Right cardiac atrium (tissue), 5 donors: ENCODE measurements around the gene MXRA8. TPM values are rescaled to one million over a fixed set of nuclear protein-coding genes. Genes with fewer than 3 reads are reported as not detected.
A peak's percentile ranks its signal among the peaks of the same experiment; 100 is the strongest.

Experiments
- ATAC-seq, 2 donors: fragments of 200-7000 bp; cut with Tn5 transposase; one replicate each; pipeline versions ENCODE4 v1.8.0 to v1.9.1; 2020; ENCODE audit warnings: moderate library complexity in 2 of 2, mild to moderate bottlenecking in 1 of 2
- DNase-seq, 3 donors: peaks; one replicate each; pipeline ENCODE4 v3.0.0-alpha.2; 2020
- H3K27ac ChIP-seq: one replicate; pipeline ENCODE4 v1.5.1; 2013; ENCODE audit warnings: mild to moderate bottlenecking, low read length, control low read depth, moderate library complexity
- H3K27me3 ChIP-seq: one replicate; pipeline ENCODE4 v1.6.1; 2013; ENCODE audit not compliant: control insufficient read depth, insufficient read depth
- H3K4me1 ChIP-seq: one replicate; pipeline ENCODE4 v1.6.1; 2013; ENCODE audit warnings: low read length; ENCODE audit not compliant: control insufficient read depth, insufficient read depth
- H3K4me3 ChIP-seq: one replicate; pipeline ENCODE4 v1.5.1; 2013; ENCODE audit warnings: low read length, control low read depth
- H3K9me3 ChIP-seq: one replicate; pipeline ENCODE4 v1.6.1; 2013; ENCODE audit warnings: low read length; ENCODE audit not compliant: control insufficient read depth
- WGBS: extraction: QIAGEN DNeasy Blood & Tissue Kit; methylation state at CpG from one replicate; pipeline ENCODE4 v1.1.7; 2013; 5-methylcytosine and 5-hydroxymethylcytosine counted together
- intact Hi-C, 4 donors: fragments of 100-400 bp; cut with DNase I; formaldehyde crosslinking; loops; one replicate each; pipeline versions ENCODE4 v1.11.0 to v1.14.0; 2022 to 2023
- polyA plus RNA-seq: library from polyadenylated mRNA; stranded (reverse); fragments of 200-250 nt; gene quantifications from one replicate; pipeline ENCODE4 v1.2.3, GENCODE V29; 2013
- total RNA-seq, 4 donors: library from RNA; stranded (reverse); fragmentation: NEBNext Ultra II Directional; extraction: Animal tissue kit (Norgen Biotek cat#: 25700); gene quantifications; one replicate each; pipeline ENCODE4 v1.2.1, GENCODE V29; 2021
- donor health status: healthy with polysubstance abuse.
- donor health status: DM: no; HTN: yes; CAD: no.
- donor health status: DM: no; HTN: no; CAD: no.
- donor health status: DM: no; HTN: yes; CAD: no; lungs with severe emphysema.
- donor health status: DM: yes; HTN: yes; CAD: no.

MXRA8 gene
- total and polyA plus RNA-seq, 5 donors: 21.9 to 39.5 (median 37.4) TPM

DNA sequence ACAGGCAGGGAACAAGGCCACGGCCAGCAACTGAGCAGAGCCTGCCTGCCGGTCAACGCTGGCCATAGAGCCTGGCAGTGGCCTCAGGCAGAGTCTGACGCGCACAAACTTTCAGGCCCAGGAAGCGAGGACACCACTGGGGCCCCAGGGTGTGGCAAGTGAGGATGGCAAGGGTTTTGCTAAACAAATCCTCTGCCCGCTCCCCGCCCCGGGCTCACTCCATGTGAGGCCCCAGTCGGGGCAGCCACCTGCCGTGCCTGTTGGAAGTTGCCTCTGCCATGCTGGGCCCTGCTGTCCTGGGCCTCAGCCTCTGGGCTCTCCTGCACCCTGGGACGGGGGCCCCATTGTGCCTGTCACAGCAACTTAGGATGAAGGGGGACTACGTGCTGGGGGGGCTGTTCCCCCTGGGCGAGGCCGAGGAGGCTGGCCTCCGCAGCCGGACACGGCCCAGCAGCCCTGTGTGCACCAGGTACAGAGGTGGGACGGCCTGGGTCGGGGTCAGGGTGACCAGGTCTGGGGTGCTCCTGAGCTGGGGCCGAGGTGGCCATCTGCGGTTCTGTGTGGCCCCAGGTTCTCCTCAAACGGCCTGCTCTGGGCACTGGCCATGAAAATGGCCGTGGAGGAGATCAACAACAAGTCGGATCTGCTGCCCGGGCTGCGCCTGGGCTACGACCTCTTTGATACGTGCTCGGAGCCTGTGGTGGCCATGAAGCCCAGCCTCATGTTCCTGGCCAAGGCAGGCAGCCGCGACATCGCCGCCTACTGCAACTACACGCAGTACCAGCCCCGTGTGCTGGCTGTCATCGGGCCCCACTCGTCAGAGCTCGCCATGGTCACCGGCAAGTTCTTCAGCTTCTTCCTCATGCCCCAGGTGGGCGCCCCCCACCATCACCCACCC lies 27.0 kb downstream of the MXRA8 start, which contains the start of gene TAS1R3:
Gene TAS1R3, plus strand, starts transcription at position 213 of the 898 bp plus-strand sequence. Its CDS starts 66 bp downstream, at position 279.
- Histone ChIP-seq H3K27me3 (no peaks in the 10 kb centered on the region), H3K27ac (no peak within 1 kb of the TSS), H3K9me3 (no peaks in the 10 kb centered on the region), H3K4me3 (no peak within 1 kb of the TSS), H3K4me1 (no peaks in the 10 kb centered on the region)
- no peak for DNase-seq
- no peak for ATAC-seq
- WGBS: 77% methylated on average over 41 of the region's 41 CpGs
- intact Hi-C loops: no loop called here

DNA sequence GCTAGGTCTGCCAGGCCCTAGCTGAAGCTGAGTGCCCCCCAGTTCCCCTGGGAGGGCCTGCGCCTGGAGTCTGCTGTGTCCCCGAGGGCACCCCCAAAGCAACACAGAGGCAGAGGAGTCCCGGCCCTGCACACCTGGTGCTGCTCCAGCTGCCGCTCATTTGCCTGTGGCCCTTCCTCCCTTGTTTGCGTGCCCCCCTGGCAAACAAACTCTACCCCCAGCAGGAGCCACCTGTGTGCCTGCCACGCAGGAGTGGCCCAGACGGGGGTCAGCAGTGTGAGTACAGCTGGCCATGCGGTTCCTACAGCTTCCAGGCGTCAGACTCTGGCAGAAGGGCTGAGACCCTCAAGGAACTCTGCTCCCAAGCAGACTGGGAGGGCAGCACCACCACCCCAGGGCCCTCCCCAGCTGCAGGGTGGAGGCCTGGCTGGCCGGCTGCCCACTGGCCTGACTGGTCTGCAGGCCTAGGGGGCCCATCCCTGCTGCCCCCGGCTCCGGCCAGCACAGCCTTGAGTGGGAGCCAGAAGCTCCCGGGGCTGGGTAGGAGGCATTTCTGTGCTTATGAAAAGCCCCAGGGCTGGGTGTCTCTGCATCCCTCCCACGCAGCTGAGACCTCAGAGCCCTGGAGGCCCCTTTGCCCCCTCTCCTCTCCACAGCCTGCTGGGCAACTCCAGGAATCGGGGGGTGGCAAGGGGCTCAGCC lies 27.8 kb downstream of the MXRA8 start:
- ATAC-seq: no peak
- intact Hi-C loops: no loop called here
- H3K27ac ChIP-seq: no peak overlapping the region
- no peaks in the 10 kb centered on the region for H3K27me3 ChIP-seq
- no peak for DNase-seq
- no peak overlapping the region for H3K4me3 ChIP-seq
- H3K9me3 ChIP-seq: no peaks in the 10 kb centered on the region
- H3K4me1 ChIP-seq: no peaks in the 10 kb centered on the region
- 65% methylated on average over 15 of the region's 15 CpGs for WGBS

DNA sequence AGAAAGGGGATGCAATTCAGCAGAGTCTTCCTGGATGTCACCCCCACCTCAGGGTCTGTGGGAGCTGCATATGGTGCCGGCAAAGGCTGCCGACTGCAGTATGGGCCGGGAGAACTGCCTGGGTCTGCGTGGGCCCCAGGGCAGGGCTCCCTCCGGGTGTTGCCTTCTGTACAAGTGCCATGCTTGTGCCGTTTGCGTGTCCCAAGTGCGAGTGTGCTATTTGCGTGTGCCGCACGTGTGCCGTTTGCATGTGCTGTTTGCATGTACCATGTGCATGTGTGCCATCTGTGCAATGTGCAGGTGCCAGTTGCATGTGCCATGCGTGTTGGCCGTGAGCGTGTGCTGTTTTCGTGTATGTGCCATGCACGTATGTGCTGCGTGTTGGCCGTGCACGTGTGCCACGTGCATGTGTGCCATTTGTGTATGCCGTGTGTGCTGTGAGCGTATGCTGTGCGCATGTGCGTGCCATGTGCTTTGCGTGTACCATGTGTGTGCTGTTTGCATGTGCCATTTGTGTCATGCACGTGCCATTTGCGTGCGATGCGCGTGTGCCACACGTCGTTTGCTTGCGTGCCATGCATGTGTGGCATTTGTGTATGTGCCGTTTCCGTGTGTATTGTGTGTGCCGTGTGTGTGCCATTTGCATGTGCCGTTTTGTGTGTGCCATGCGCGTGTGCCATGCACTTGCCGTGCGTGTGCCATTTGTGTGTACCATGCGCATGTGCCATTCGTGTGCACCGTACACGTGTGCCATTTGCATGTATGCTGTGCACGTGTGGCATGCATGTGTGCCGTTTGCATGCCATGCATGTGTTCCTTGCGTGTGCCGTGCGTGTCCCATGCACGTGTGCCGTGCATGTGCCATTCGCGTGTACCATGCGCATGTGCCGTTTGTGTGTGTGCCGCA lies 28.8 kb downstream of the MXRA8 start:
- H3K4me1 ChIP-seq: no peaks in the 10 kb centered on the region
- H3K9me3 ChIP-seq: no peaks in the 10 kb centered on the region
- no peaks in the 10 kb centered on the region for H3K27me3 ChIP-seq
- ATAC-seq (no peak), DNase-seq (no peak)
- intact Hi-C loops: no loop called here
- 90% methylated on average over 58 of the region's 58 CpGs for WGBS
- H3K27ac ChIP-seq: no peak overlapping the region
- H3K4me3 ChIP-seq: no peak overlapping the region

- Histone ChIP-seq H3K4me3 (no peak overlapping the region), H3K27me3 (no peaks in the 10 kb centered on the region), H3K4me1 (no peaks in the 10 kb centered on the region), H3K27ac (no peak overlapping the region), H3K9me3 (no peaks in the 10 kb centered on the region)
- intact Hi-C loops: no loop called here
- no peak for ATAC-seq
- DNase-seq: no peak
- WGBS: 80% methylated on average over 15 of the region's 15 CpGs
Measured at GRCh38 chr1:1328254-1328653, 30.1 kb downstream of the MXRA8 start.

- H3K9me3 ChIP-seq: no peaks in the 10 kb centered on the region
- H3K27ac ChIP-seq: no peak overlapping the region
- intact Hi-C loops: no loop called here
- no peak overlapping the region for H3K4me3 ChIP-seq
- WGBS: 91% methylated on average over 40 of the region's 40 CpGs
- no peaks in the 10 kb centered on the region for H3K27me3 ChIP-seq
- DNase-seq: no peak
- no peak for ATAC-seq
- no peaks in the 10 kb centered on the region for H3K4me1 ChIP-seq
Measured at GRCh38 chr1:1327291-1327690, 31.1 kb downstream of the MXRA8 start.

- H3K4me1 ChIP-seq: no peaks in the 10 kb centered on the region
- H3K27ac ChIP-seq: no peak overlapping the region
- H3K27me3 ChIP-seq: no peaks in the 10 kb centered on the region
- DNase-seq: no peak
- no peaks in the 10 kb centered on the region for H3K9me3 ChIP-seq
- 58% methylated on average over 8 of the region's 8 CpGs for WGBS
- H3K4me3 ChIP-seq: no peak overlapping the region
- intact Hi-C loops: no loop called here
- ATAC-seq: no peak
Measured at GRCh38 chr1:1326075-1326605, 32.2 kb downstream of the MXRA8 start.

DNA sequence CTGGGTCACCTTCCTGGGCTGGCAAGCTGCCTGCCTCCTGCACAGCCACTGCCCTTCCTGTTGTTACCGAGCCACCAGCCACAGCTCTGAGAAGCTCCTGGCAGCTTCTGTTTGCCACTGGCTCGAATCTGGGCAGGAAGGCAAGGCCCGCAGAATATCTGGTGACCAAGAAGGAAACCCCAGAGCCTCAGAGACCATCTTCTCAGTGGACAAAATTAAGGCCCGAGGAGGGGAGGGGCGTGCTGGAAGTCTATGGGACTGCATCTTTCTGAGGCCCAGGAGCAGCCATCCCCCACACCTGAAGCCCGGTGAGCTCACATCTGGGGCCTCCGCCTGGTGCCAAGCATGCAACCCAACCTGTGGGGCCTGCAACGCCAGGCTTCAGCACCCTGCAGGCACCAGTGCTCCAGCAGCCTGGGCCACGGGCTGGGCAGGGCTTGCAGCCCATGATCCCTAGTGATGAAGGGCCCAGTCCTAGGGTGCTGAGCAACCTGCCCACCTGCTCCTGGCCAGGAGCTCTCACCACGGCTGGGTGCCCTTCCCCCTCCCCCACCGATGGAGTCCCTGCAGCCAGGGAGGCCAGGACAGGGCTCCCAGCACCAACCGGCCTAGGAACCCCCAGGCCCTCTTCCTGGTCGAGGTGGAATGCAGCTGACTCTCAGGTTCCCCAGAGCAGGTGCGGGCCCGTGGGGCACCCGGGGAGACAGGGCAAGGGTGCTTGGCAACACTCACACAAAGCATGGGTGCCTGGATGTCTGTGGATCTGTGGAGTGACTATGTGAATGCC lies 32.9 kb downstream of the MXRA8 start:
- Histone ChIP-seq H3K4me3 (peak overlapping the region; percentile 78), H3K9me3 (no peaks in the 10 kb centered on the region), H3K27ac (peak overlapping the region; percentile 58), H3K27me3 (no peaks in the 10 kb centered on the region), H3K4me1 (no peaks in the 10 kb centered on the region)
- 52% methylated on average over 16 of the region's 16 CpGs for WGBS
- peak; percentile 10 to 52 for ATAC-seq
- intact Hi-C loops: no loop called here
- peak; percentile 65 to 85 (median 84) for DNase-seq

GRCh38 chr1:1324524-1325287 lies 33.6 kb downstream of the MXRA8 start, which contains the start of the genes CPTP and INTS11:
TSS of gene CPTP (plus strand) at chr1:1324802. CDS start at chr1:1326911, 2,109 bp downstream.
TSS of gene INTS11 (minus strand) at chr1:1324660. CDS start at chr1:1324608, 52 bp downstream.
- Histone ChIP-seq H3K9me3 (no peaks in the 10 kb centered on the region), H3K4me1 (no peaks in the 10 kb centered on the region), H3K4me3 (peak within 1 kb of the TSS; percentile 78), H3K27ac (peak within 1 kb of the TSS; percentile 58), H3K27me3 (no peaks in the 10 kb centered on the region)
- DNase-seq (peak; percentile 96 to 98 (median 98)), ATAC-seq (peak; percentile 83 to 87)
- under 1% methylated on average over 84 of the region's 84 CpGs for WGBS
- intact Hi-C loops: no loop called here

DNA sequence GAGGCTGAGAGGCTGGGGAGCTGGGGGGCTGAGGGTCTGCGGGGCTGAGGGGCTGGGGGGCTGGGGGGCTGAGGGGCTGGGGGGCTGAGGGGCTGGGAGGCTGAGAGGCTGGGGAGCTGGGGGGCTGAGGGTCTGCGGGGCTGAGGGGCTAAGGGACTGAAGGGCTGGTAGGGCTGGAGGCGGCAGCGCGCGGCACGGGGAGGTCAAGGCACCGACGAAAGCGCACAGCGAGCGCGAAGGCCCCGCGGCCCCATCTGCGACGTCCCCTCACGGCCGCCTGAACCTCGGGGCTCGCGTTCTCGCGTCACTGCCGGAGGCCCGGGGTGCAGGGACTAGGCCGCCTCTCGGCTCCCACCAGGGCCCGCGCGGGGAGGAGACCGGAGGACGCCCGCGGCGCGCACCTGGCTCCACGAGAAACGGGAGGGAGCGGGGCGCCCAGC lies 34.3 kb downstream of the MXRA8 start:
- no peaks in the 10 kb centered on the region for H3K4me1 ChIP-seq

More for the DNA sequence above, 34.3 kb downstream of the MXRA8 start:
- no peaks in the 10 kb centered on the region for H3K9me3 ChIP-seq
- peak overlapping the region; percentile 49 for H3K27ac ChIP-seq
- intact Hi-C loops: no loop called here
- DNase-seq (no peak), ATAC-seq (no peak)
- under 1% methylated on average over 41 of the region's 41 CpGs for WGBS
- H3K4me3 ChIP-seq: peak overlapping the region; percentile 78
- H3K27me3 ChIP-seq: no peaks in the 10 kb centered on the region
